GM12878 (cell line): ENCODE measurements around the gene MDN1. TPM values are rescaled to one million over a fixed set of nuclear protein-coding genes. Genes with fewer than 3 reads are reported as not detected.

Experiments used
- ATAC-seq: fragments of 200-7000 bp; cut with Tn5 transposase; 3 replicates; pipeline ENCODE4 v1.9.1; 2020; ENCODE audit warnings: mild to moderate bottlenecking, moderate library complexity
- Bru-seq: library from RNA; stranded (reverse); fragments of 400-500 nt; gene quantifications from one replicate; lab custom pipeline; 2021; lab: Mats Ljungman, UMichigan
- BruChase-seq, 2 experiments: library from RNA; stranded (reverse); fragments of 400-500 nt; gene quantifications; one replicate each; lab custom pipeline; 2021; lab: Mats Ljungman, UMichigan
- BruUV-seq: library from RNA; stranded (reverse); fragments of 400-500 nt; replicated peaks from 2 replicates; lab custom pipeline; 2021; lab: Mats Ljungman, UMichigan
- CTCF ChIA-PET: fragments of 300-600 bp; sonication (Branson Sonifier 250); formaldehyde crosslinking; extraction: SDS; loops from one replicate; lab custom pipeline; 2021; ENCODE audit warnings: inconsistent platforms; lab: Yijun Ruan, JAX
- POLR2A ChIA-PET: fragments of 350-600 bp; formaldehyde crosslinking; extraction: SDS; loops from one replicate; lab custom pipeline; 2021; ENCODE audit warnings: inconsistent platforms; lab: Charles Lee
- RAD21 ChIA-PET: fragments of 300-600 bp; sonication (Branson Sonifier 250); formaldehyde crosslinking; loops from one replicate; lab custom pipeline; 2023; ENCODE audit warnings: antibody characterized with exemption; ENCODE audit not compliant: unreplicated experiment; lab: Charles Lee
- SMC1A ChIA-PET: fragments of 300-600 bp; sonication (Branson Sonifier 250); formaldehyde crosslinking; loops from one replicate; lab custom pipeline; 2023; ENCODE audit not compliant: unreplicated experiment, uncharacterized antibody; lab: Charles Lee
- DNase-seq: peaks from one replicate; pipeline ENCODE4 v3.0.0-alpha.2; 2011; ENCODE audit warnings: low read depth, low spot score
- FAIRE-seq: peaks from 3 replicates; lab custom pipeline; 2011; peaks lifted over from hg19 to GRCh38; lab: Jason Lieb, UNC
- H2AFZ ChIP-seq: 2 replicates; pipeline ENCODE4 v1.6.0; 2011; ENCODE audit warnings: low read depth, low read length, control low read depth; ENCODE audit not compliant: control insufficient read depth
- H3K27ac ChIP-seq: 2 replicates; pipeline ENCODE4 v1.5.1; 2011; ENCODE audit warnings: control low read depth; ENCODE audit not compliant: control insufficient read depth, insufficient read depth
- H3K27me3 ChIP-seq, 2 experiments: replicated peaks in 1 of 2; 2 replicates each; pipeline versions ENCODE4 v1.6.0 to v1.6.1; 2011; ENCODE audit warnings: low read length in 1 of 2; ENCODE audit not compliant: control insufficient read depth in 2 of 2, insufficient read depth in 2 of 2
- H3K36me3 ChIP-seq, 2 experiments: 2 replicates each; pipeline ENCODE4 v1.5.1; 2011; ENCODE audit warnings: low read length in 1 of 2; ENCODE audit not compliant: control insufficient read depth in 2 of 2, insufficient read depth in 2 of 2
- H3K4me1 ChIP-seq: 2 replicates; pipeline ENCODE4 v1.6.1; 2011; ENCODE audit warnings: mild to moderate bottlenecking, low read length, moderate library complexity, mixed read lengths; ENCODE audit not compliant: control insufficient read depth, insufficient read depth
- H3K4me2 ChIP-seq: 2 replicates; pipeline ENCODE4 v1.6.0; 2011; ENCODE audit warnings: control low read depth; ENCODE audit not compliant: control insufficient read depth, insufficient read depth
- H3K4me3 ChIP-seq: fragments of 200-600 bp; sonication (generic); 2 replicates; pipeline ENCODE4 v1.5.1; 2016
- H3K79me2 ChIP-seq: 2 replicates; pipeline ENCODE4 v1.6.0; 2011; ENCODE audit warnings: low read length; ENCODE audit not compliant: control insufficient read depth, insufficient read depth
- H3K9ac ChIP-seq: 2 replicates; pipeline ENCODE4 v1.8.0; 2011; ENCODE audit warnings: low read length, control low read depth, mixed read lengths; ENCODE audit not compliant: control insufficient read depth, insufficient read depth
- H3K9me3 ChIP-seq: replicated peaks from 3 replicates; pipeline ENCODE4 v1.5.1; 2011; ENCODE audit warnings: mild to moderate bottlenecking, low read length; ENCODE audit not compliant: control insufficient read depth, insufficient read depth
- H4K20me1 ChIP-seq: 2 replicates; pipeline ENCODE4 v1.6.0; 2011; ENCODE audit not compliant: control insufficient read depth, insufficient read depth
- EP300 ChIP-seq, 2 experiments: fragments of 150-350 bp in 1 of 2; IDR thresholded peaks; 2 replicates each; pipeline ENCODE4 v1.6.1; 2011 to 2012; ENCODE audit warnings: low read depth in 2 of 2, low read length in 2 of 2, borderline replicate concordance in 1 of 2, improper control_type of control experiment in 1 of 2, inconsistent platforms in 1 of 2; ENCODE audit not compliant: control insufficient read depth in 1 of 2
- GATAD2B ChIP-seq: fragments of 450-650 bp; conservative IDR thresholded peaks from 2 replicates; pipeline ENCODE4 v1.6.1; 2017; ENCODE audit warnings: low read depth, mild to moderate bottlenecking, moderate library complexity
- HDAC6 ChIP-seq: fragments of 200-600 bp; sonication (generic); IDR thresholded peaks from one replicate; pipeline ENCODE4 v1.8.0; 2017; ENCODE audit warnings: antibody characterized with exemption; ENCODE audit not compliant: unreplicated experiment
- KAT2A ChIP-seq: conservative IDR thresholded peaks from 2 replicates; pipeline ENCODE4 v1.6.1; 2011; ENCODE audit warnings: low read depth, low read length; ENCODE audit not compliant: control insufficient read depth
- KLF5 ChIP-seq: fragments of 450-650 bp; IDR thresholded peaks from 2 replicates; pipeline ENCODE4 v1.6.1; 2014; ENCODE audit warnings: mild to moderate bottlenecking; ENCODE audit not compliant: partially characterized antibody
- NR2F1 ChIP-seq: fragments of 450-650 bp; conservative IDR thresholded peaks from 2 replicates; pipeline ENCODE4 v1.6.1; 2017; ENCODE audit warnings: mild to moderate bottlenecking
- PML ChIP-seq: IDR thresholded peaks from 2 replicates; pipeline ENCODE4 v1.6.1; 2012; ENCODE audit warnings: low read length, inconsistent platforms
- POU2F2 ChIP-seq: IDR thresholded peaks from 3 replicates; pipeline ENCODE4 v1.6.1; 2011; ENCODE audit warnings: low read depth, mild to moderate bottlenecking, low read length, borderline replicate concordance
- RAD21 ChIP-seq: IDR thresholded peaks from 2 replicates; pipeline ENCODE4 v1.6.1; 2011; ENCODE audit warnings: mild to moderate bottlenecking, low read depth, low read length, moderate library complexity; ENCODE audit not compliant: insufficient read depth
- SIX5 ChIP-seq: IDR thresholded peaks from 2 replicates; pipeline ENCODE4 v1.6.1; 2011; ENCODE audit warnings: mild to moderate bottlenecking, low read depth, low read length, moderate library complexity; ENCODE audit not compliant: severe bottlenecking
- SMAD1 ChIP-seq: fragments of 450-650 bp; IDR thresholded peaks from 2 replicates; pipeline ENCODE4 v1.6.1; 2018; ENCODE audit warnings: mild to moderate bottlenecking, low read depth; ENCODE audit not compliant: partially characterized antibody
- SREBF2 ChIP-seq: IDR thresholded peaks from 2 replicates; pipeline ENCODE4 v1.6.1; 2012; ENCODE audit warnings: mild to moderate bottlenecking, low read length
- ZNF622 ChIP-seq: fragments of 450-650 bp; IDR thresholded peaks from 2 replicates; pipeline ENCODE4 v1.6.1; 2017; ENCODE audit warnings: mild to moderate bottlenecking, inconsistent platforms
- ZNF687 ChIP-seq: fragments of 450-650 bp; IDR thresholded peaks from 2 replicates; pipeline ENCODE4 v1.6.1; 2017; ENCODE audit warnings: mild to moderate bottlenecking, moderate library complexity
- ZSCAN29 ChIP-seq: fragments of 450-650 bp; IDR thresholded peaks from 2 replicates; pipeline ENCODE4 v1.6.1; 2017; ENCODE audit warnings: mild to moderate bottlenecking, moderate library complexity
- WGBS: methylation state at CpG from one replicate; pipeline ENCODE4 v1.1.6; 2016; ENCODE audit warnings: low lambda C conversion rate; ENCODE audit not compliant: insufficient replicate concordance, insufficient coverage; ENCODE audit errors: missing lambda C conversion rate; 5-methylcytosine and 5-hydroxymethylcytosine counted together
- in situ Hi-C: fragments of 300-500 bp; cut with MboI; formaldehyde crosslinking; loops from 9 replicates; pipeline ENCODE4 v1.14.3; 2018; ENCODE audit warnings: mixed read lengths
- intact Hi-C: fragments of 100-400 bp; cut with micrococcal nuclease; formaldehyde crosslinking; loops from one replicate; pipeline ENCODE4 v1.14.2; 2022; ENCODE audit not compliant: unreplicated experiment
- long read RNA-seq, 2 experiments: library from polyadenylated mRNA; unstranded; transcript quantifications; one replicate each; pipeline ENCODE4 v2.0.0, GENCODE V29; 2019 to 2020
- polyA minus RNA-seq, 3 experiments: library from RNA; depleted of rRNA, polyadenylated mRNA; stranded (reverse); fragments of >200 nt; gene quantifications; 2 replicates each; pipeline ENCODE4 v1.2.3, GENCODE V29; 2011
- polyA plus RNA-seq, 11 experiments: library from polyadenylated mRNA; depleted of rRNA in 4 of 11; unstranded in 6 of 11; stranded (reverse) in 5 of 11; fragments of >200 nt; fragmentation: Nextera tagmentation in 4 of 11; fragmentation: Illumina TruSeq in 1 of 11; extraction: Ambion mirVana in 4 of 11; extraction: Trizol in 1 of 11; gene quantifications; 1 replicate in 1 of 11; 2 replicates in 10 of 11; pipeline versions ENCODE4 v1.2.1 to v1.2.3, GENCODE V29; 2011 to 2016; ENCODE audit warnings: inconsistent platforms in 2 of 11, missing spikeins in 2 of 11, low read depth in 1 of 11
- total RNA-seq, 4 experiments: library from RNA; depleted of rRNA in 3 of 4; stranded (reverse); fragments of >200 nt in 3 of 4; fragmentation: Illumina TruSeq in 1 of 4; extraction: Trizol in 1 of 4; gene quantifications; 2 replicates each; pipeline versions ENCODE4 v1.2.1 to v1.2.3, GENCODE V29; 2013 to 2021

Gene MDN1
- 114 and 120 TPM in 2 replicates for total RNA-seq (2013; cell fraction: nucleolus; rRNA removed)
- total RNA-seq (2014; rRNA removed) (30.9 and 32.8 TPM in 2 replicates), total RNA-seq (2014; rRNA removed; fragmentation: Illumina TruSeq; extraction: Trizol) (30.5 and 31.9 TPM in 2 replicates), total RNA-seq (2021) (44.2 and 50.1 TPM in 2 replicates), polyA plus RNA-seq (2011; rRNA removed) (24.6 and 26.4 TPM in 2 replicates), polyA plus RNA-seq (2014; fragmentation: Illumina TruSeq; extraction: Trizol) (27.1 and 28.4 TPM in 2 replicates), polyA plus RNA-seq (2014; fragmentation: Nextera tagmentation; extraction: Ambion mirVana) (10 to 100 TPM; 19.0 to 19.6 TPM), polyA plus RNA-seq (2014; rRNA removed) (15.2 and 17.9 TPM in 2 replicates), polyA plus RNA-seq (2016; fragmentation: Nextera tagmentation; extraction: Ambion mirVana) (10 to 100 TPM; 14.3 to 15.1 TPM), polyA minus RNA-seq (2011; rRNA and poly(A)+ RNA removed) (28.2 and 37.7 TPM in 2 replicates), Bru-seq, nascent RNA (percentile 74 among the genes with signal in this experiment), BruChase-seq, experiment 1, labeled RNA remaining after a 6-hour chase (percentile 86 among the genes with signal in this experiment), BruChase-seq, experiment 2, labeled RNA remaining after a 2-hour chase (percentile 84 among the genes with signal in this experiment)
- 10.2 TPM for polyA plus RNA-seq (2011; ENCODE audit: low read depth)
- polyA plus RNA-seq (2011; cell fraction: cytosol; rRNA removed): 13.7 and 20.1 TPM in 2 replicates
- polyA plus RNA-seq (2011; cell fraction: nucleus; rRNA removed): 64.7 and 86.5 TPM in 2 replicates
- polyA plus RNA-seq (2012): 21.2 and 21.5 TPM in 2 replicates
- polyA minus RNA-seq (2011; cell fraction: cytosol; rRNA and poly(A)+ RNA removed): 13.6 and 17.8 TPM in 2 replicates
- polyA minus RNA-seq (2011; cell fraction: nucleus; rRNA and poly(A)+ RNA removed): 35.8 and 59.0 TPM in 2 replicates
- long read RNA-seq, experiment 1, partial matches to known transcripts: 1 of 2 reads
- long read RNA-seq, experiment 1, other reads (novel, unspliced or antisense): 1 of 2 reads
- long read RNA-seq, experiment 2, partial matches to known transcripts: 33 of 56 reads
- long read RNA-seq, experiment 2, other reads (novel, unspliced or antisense): 23 of 56 reads

- intact Hi-C loops: loop anchor here (1.0 to 10.0 kb wide), 3 partner anchors 10 to 655 kb away; partner anchors contain the start of genes CASP8AP2 and UBE2J1
- ChIA-PET CTCF (interaction anchor here (0.6 to 4.4 kb wide), 14 partner anchors 8 to 658 kb away, joined by 3 to 34 read pairs (median 3); partner anchors contain the start of gene CASP8AP2), RAD21 (interaction anchor here (1.3 to 2.5 kb wide), 6 partner anchors 9 to 660 kb away, joined by 3 to 20 read pairs (median 5); partner anchors contain the start of gene CASP8AP2)
- TF ChIP-seq SIX5 (peak; percentile 55), PML (peak; percentile 76; the same call in 1 of the 2 replicates), SMAD1 (no peak), KAT2A (no peak), ZNF622 (no peak), HDAC6 (no peak), KLF5 (no peak), EP300 (IDR thresholded peaks at IDR 0.05; ENCODE audit: borderline replicate concordance in 1 of 2, control insufficient read depth in 1 of 2, low read depth in 2 of 2, low read length in 2 of 2) (no peak), ZNF687 (peak; percentile 60), POU2F2 (peak; percentile 62; the same call in 2 of the 3 replicates), NR2F1 (peak; percentile 66), GATAD2B (no peak), RAD21 (no peak), ZSCAN29 (no peak), SREBF2 (no peak)
These were observed at the start of gene MDN1 for GRCh38 chr6:89819336-89820130. TSS of gene MDN1 (minus strand) at chr6:89819794. CDS start at chr6:89819607, 187 bp downstream.

More at GRCh38 chr6:89819336-89820130, at the start of gene MDN1:
- Histone ChIP-seq H3K9me3 (no peaks in the 10 kb centered on the region), H3K27me3 (no peaks in the 10 kb centered on the region), H3K27ac (peak within 1 kb of the TSS; percentile 88), H3K9ac (peak within 1 kb of the TSS; percentile 74), H3K36me3 (no peaks in the 10 kb centered on the region; a peak in 1 of 4 replicates), H3K4me3 (peak within 1 kb of the TSS; percentile 80), H3K4me2 (peak within 1 kb of the TSS; percentile 95), H3K4me1 (peaks cover 10% of the 10 kb centered on the region; the same call in 1 of the 2 replicates), H4K20me1 (no peaks in the 10 kb centered on the region), H2AFZ (peak within 1 kb of the TSS; percentile 71), H3K79me2 (peaks cover 56% of the 10 kb centered on the region)
- FAIRE-seq (peak; percentile 96), DNase-seq (peak; percentile 73), ATAC-seq (peak; percentile 95)
- WGBS: under 1% methylated on average over 62 of the region's 65 CpGs
- ChIA-PET SMC1A (interaction anchor here (0.8 to 2.6 kb wide), 5 partner anchors 9 to 121 kb away, joined by 3 to 20 read pairs (median 3); partner anchors contain the start of gene CASP8AP2), POLR2A (interaction anchor here (0.5 to 2.2 kb wide), 6 partner anchors 10 to 548 kb away, joined by 3 to 45 read pairs (median 6); partner anchors contain the start of gene CASP8AP2)
- TSS peak; percentile 63 for BruUV-seq
- in situ Hi-C loops: no loop called here
